AG04450 (cell line): Measurements from ENCODE around the gene CARS1. TPM values are rescaled to one million over a fixed set of nuclear protein-coding genes. Genes with fewer than 3 reads are reported as not detected.

ENCODE experiments used
- CTCF ChIA-PET: fragments of 300-600, 350-600 bp; formaldehyde crosslinking; extraction: SDS; loops from one replicate; lab custom pipeline; 2022; ENCODE audit warnings: antibody characterized with exemption, inconsistent platforms; lab: Charles Lee
- POLR2A ChIA-PET: fragments of 350-600 bp; formaldehyde crosslinking; extraction: SDS; loops from one replicate; lab custom pipeline; 2021; ENCODE audit warnings: antibody characterized with exemption, inconsistent platforms; lab: Yijun Ruan, JAX
- DNase-seq: peaks from one replicate; pipeline ENCODE4 v3.0.0-alpha.2; 2011; ENCODE audit warnings: low read depth, low spot score
- H3K27ac ChIP-seq: one replicate; pipeline ENCODE4 v1.5.1; 2012; ENCODE audit warnings: low read depth, low read length, control low read depth
- H3K27me3 ChIP-seq: one replicate; pipeline ENCODE4 v1.6.0; 2012; ENCODE audit warnings: low read length; ENCODE audit not compliant: control insufficient read depth, insufficient read depth
- H3K4me3 ChIP-seq: 2 replicates; pipeline ENCODE4 v1.5.1; 2011; ENCODE audit warnings: mild to moderate bottlenecking, low read depth, low read length, control low read depth
- H3K9me3 ChIP-seq: 2 replicates; pipeline ENCODE4 v1.5.1; 2012; ENCODE audit warnings: low read length; ENCODE audit not compliant: control insufficient read depth, insufficient read depth
- CTCF ChIP-seq: IDR thresholded peaks from 2 replicates; pipeline ENCODE4 v1.5.1; 2011; ENCODE audit warnings: low read depth, low read length, control low read depth, inconsistent platforms
- polyA plus RNA-seq: library from polyadenylated mRNA; depleted of rRNA; stranded (reverse); fragments of >200 nt; gene quantifications from 2 replicates; pipeline ENCODE4 v1.2.3, GENCODE V29; 2011

Gene CARS1
- polyA plus RNA-seq, 1 experiment = 139 TPM

DNA sequence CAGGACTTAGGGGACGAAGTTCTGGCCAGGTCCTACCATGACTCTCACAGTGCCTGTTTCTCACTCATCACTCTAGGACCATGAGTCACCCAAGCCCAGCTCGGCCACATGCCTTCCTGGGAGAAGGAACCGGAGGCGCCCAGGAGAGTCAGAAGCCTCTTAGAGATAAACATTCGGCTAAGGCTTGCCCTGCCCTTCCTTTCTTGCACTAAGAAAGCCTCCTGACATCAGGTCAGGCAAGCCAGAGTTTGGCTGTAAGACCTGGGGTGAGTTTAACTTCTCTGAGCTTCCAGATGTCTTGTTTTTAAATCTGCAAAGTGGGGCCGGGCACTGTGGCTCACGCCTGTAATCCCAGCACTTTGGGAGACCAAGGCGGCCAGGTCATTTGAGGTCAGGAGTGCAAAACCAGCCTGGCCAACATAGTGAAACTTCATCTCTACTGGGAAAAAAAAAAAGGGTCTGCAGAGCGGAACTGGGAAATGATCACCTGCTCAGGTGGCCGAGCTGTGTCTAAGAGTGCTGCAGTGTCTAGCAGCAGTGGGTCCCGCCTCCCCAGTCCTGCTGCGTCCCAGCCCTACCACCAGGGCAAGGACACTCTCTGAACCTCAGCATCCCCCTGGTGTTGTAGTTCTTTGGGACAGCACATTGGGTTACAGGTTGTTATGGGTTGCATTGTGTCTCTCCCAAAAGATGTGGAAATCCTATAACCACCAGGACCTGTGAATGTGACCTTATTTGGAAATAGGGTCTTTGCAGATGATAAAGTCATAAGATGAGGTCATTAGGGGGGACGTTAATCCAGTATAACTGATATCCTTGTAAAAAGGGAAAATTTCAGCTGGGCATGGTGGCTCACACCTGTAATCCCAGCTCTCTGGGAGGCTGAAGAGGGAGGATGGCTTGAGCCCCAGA, 1.8 kb upstream of the CARS1 start:
- ChIA-PET POLR2A (interaction anchor here (0.8 to 1.0 kb wide), 2 partner anchors 27 to 130 kb away, joined by 3 read pairs; partner anchors contain the start of gene PHLDA2), CTCF (interaction anchor here (0.6 to 0.9 kb wide), 4 partner anchors 22 to 33 kb away, joined by 3 to 4 read pairs (median 3); no protein-coding TSS in a partner anchor)
- H3K27ac ChIP-seq = peak overlapping the region; percentile 88

DNA sequence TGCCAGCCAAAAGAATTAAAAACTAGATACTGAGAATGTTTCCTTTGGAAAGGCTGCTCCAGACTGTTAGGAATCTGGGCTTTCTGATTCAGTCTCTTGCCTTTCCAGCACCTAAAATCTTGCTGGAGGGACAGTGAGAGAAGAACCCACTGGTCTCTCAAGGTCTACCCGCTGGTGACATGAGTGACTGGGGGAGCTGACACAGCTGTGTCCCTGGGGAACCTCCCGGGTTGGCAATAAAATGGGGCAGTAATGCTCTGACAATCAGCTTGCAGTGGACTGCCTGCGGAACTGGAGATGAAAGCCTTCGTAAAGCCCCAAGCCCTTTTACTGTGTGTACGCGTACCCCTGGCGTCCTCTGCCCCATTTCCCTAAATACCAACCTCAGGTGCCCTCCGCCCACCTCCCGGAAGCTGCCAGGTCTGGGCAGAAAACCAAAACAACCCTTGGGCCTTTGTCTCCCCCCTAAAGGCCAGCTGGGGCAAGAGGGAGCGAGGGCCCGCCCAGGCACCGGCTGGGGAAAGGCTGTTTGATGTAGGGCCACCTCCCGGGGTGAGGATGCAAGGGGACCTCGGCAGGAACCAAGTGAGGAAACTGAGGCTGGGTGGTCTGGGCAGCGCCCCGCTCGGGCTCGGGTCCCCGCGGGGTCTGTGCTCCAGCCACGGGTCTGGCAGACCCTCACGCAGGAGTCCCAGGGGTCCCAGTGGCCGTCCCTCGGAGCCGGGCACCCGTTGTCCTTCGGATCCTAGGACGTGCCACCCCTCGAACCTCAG, 741 bp downstream of the CARS1 start:
- Histone ChIP-seq H3K9me3 (peaks cover 7% of the 10 kb centered on the region; the same call in 1 of the 2 replicates), H3K4me3 (peak overlapping the region; percentile 97), H3K27me3 (no peaks in the 10 kb centered on the region), H3K27ac (peak overlapping the region; percentile 80)
- ChIA-PET POLR2A (interaction anchor here (1.1 kb wide), 1 partner anchor 127 kb away, joined by 3 read pairs; the partner anchor contains the start of gene PHLDA2), CTCF (interaction anchor here (1.1 kb wide), 1 partner anchor 12 kb away, joined by 3 read pairs; no protein-coding TSS in a partner anchor)
- no peak for TF ChIP-seq CTCF
- DNase-seq = no peak

More for the DNA sequence above, 1.8 kb upstream of the CARS1 start:
- peak; percentile 70 for DNase-seq
- Histone ChIP-seq H3K4me3 (no peak overlapping the region), H3K27me3 (no peaks in the 10 kb centered on the region), H3K9me3 (peaks cover 7% of the 10 kb centered on the region; the same call in 1 of the 2 replicates)
- TF ChIP-seq CTCF = peak; percentile 15; the same call in 1 of the 2 replicates

DNA sequence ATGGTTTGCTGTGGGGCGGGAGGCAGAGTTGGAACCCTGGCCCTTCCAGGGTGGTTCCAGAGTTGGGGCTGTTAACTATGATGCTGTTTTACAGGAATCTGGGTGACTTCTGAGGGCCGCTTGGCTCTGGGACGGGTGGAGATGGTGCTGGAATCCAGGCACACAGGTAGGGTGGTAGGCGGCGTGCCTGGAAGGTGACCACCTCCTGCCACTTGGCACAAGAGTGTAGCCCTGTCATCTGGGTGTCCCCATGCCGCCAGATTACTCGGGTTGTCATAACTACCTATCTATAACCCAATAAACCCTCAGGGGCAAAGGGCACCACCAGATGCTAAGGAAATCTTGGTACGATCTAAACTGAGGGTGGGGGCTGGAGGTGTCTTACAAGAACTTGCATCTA, 1.3 kb downstream of the CARS1 start:
- ChIA-PET POLR2A (no interaction called here), CTCF (no interaction called here)
- no peak for TF ChIP-seq CTCF
- Histone ChIP-seq H3K4me3 (peak overlapping the region; percentile 97), H3K27ac (no peak overlapping the region), H3K27me3 (no peaks in the 10 kb centered on the region), H3K9me3 (peaks cover 7% of the 10 kb centered on the region; the same call in 1 of the 2 replicates)
- no peak for DNase-seq

- ChIA-PET POLR2A (no interaction called here), CTCF (interaction anchor here (2.0 to 3.3 kb wide), 2 partner anchors 15 to 39 kb away, joined by 7 to 28 read pairs; no protein-coding TSS in a partner anchor)
- Histone ChIP-seq H3K27ac (no peak overlapping the region), H3K9me3 (peaks cover 7% of the 10 kb centered on the region; the same call in 1 of the 2 replicates), H3K27me3 (no peaks in the 10 kb centered on the region), H3K4me3 (no peak overlapping the region)
- TF ChIP-seq CTCF = no peak
- no peak for DNase-seq
Observed at GRCh38 chr11:3052567-3052966, 4.7 kb downstream of the CARS1 start.
